Measurements from ENCODE around the gene CNPY1. TPM values are rescaled to one million over a fixed set of nuclear protein-coding genes. Genes with fewer than 3 reads are reported as not detected.

The CNPY1 gene
- total and polyA plus RNA-seq, 4 donors = not detected

- peaks cover 0 to 16% (median 5%) of the 10 kb centered on the region in 4 donors for H3K27me3 ChIP-seq (ENCODE audit: control insufficient read depth in 4 of 4, insufficient read depth in 4 of 4, low read length in 3 of 4)
- no peak overlapping the region for H3K9ac ChIP-seq (ENCODE audit: low read depth in 1 of 2, low read length in 2 of 2)
- peak overlapping the region in 1 of 3 donors; percentile 18 for H3K4me3 ChIP-seq (ENCODE audit: low read depth in 1 of 3, low read length in 3 of 3)
- peaks cover 0 to 2% (median 0%) of the 10 kb centered on the region in 4 donors for H3K4me1 ChIP-seq (ENCODE audit: control insufficient read depth in 4 of 4, insufficient read depth in 4 of 4, low read length in 3 of 4)
- H3K27ac ChIP-seq (ENCODE audit: low read depth in 1 of 2, low read length in 2 of 2) = no peak overlapping the region
- H3K9me3 ChIP-seq (ENCODE audit: control insufficient read depth in 4 of 4, low read length in 3 of 4) = no peaks in the 10 kb centered on the region
- DNase-seq (ENCODE audit: low spot score) = no peak
- TF ChIP-seq ATF3 (IDR thresholded peaks at IDR 0.05) (no peak), FOXA1 (IDR thresholded peaks at IDR 0.05) (no peak), JUND (IDR thresholded peaks at IDR 0.05) (no peak), TAF1 (conservative IDR thresholded peaks at IDR 0.05) (no peak), RXRA (IDR thresholded peaks at IDR 0.05) (no peak), CTCF (IDR thresholded peaks at IDR 0.05; ENCODE audit: low read depth, low read length, missing input control) (no peak), YY1 (IDR thresholded peaks at IDR 0.05) (no peak), EGR1 (IDR thresholded peaks at IDR 0.05; ENCODE audit: low read depth in 2 of 2) (no peak), NR2F2 (IDR thresholded peaks at IDR 0.05) (no peak), REST (IDR thresholded peaks at IDR 0.05) (no peak), SP1 (IDR thresholded peaks at IDR 0.05) (no peak), FOXA2 (IDR thresholded peaks at IDR 0.05) (no peak), MAX (IDR thresholded peaks at IDR 0.05) (no peak), ZBTB33 (IDR thresholded peaks at IDR 0.05) (no peak), HNF4G (IDR thresholded peaks at IDR 0.05) (no peak), RAD21 (IDR thresholded peaks at IDR 0.05) (no peak)
- 42% methylated on average over 47 of the region's 47 CpGs for WGBS
- no peaks in the 10 kb centered on the region for H3K36me3 ChIP-seq (ENCODE audit: control insufficient read depth in 4 of 4, insufficient read depth in 3 of 4, low read depth in 1 of 4, low read length in 3 of 4)
Measured at GRCh38 chr7:155490697-155491628, 55.4 kb downstream of the CNPY1 start.
